Ammon's horn (tissue), 1 donor: ENCODE results near the gene ADAM12.

Experiments
- DNase-seq: peaks from one replicate; pipeline ENCODE4 v3.0.0-alpha.2; 2016; ENCODE audit warnings: low spot score

Gene ADAM12

GRCh38 chr10:126235091-126235978 lies 152.9 kb downstream of the ADAM12 start:
- DNase-seq = peak; percentile 40

- no peak for DNase-seq
Measured at GRCh38 chr10:126234630-126235029, 153.6 kb downstream of the ADAM12 start.

DNA sequence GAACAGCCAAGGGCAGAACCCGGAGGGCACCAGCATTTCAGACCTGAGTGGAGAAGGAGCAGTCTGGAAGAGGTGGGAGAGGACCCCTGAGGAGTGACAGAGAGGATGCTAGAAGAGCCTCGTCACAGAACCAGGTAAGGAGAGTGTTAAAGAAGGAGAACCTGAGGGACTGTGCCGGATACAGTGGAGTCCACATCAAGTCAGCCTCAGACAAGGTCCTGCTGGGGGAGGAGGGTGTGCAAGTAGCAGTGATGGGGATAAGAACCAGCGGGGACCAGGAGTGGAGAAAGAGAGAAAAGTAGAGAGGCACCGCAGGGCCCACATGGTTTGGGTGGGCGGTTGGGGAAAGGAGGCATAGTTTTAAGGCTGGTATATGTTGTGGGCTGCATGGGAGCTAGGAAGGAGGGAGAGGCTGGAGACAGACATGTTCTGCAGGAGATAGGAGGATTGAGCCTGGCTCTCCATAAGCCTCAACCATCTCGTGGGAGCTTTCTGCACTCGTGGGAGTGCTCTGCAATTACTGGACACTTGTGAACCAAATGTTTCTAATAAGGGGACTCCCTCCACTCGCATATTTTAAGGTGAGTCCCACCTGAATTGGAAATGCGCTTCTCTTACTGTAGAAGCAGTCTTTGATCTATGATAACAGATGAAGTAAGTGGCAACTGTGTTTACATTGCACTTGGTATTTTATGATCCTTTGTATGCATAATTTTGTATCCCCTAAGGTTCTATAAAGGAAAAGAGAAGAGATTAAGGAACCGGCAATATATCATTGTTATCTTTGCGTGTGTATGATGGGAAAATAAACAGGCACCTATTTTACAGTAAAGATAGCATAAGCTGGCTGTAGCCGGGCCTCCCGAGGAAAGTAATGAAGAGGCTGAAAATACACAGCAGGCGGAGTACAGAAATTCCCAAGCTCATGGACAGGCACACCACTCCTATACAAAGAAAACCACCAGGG lies 154.8 kb downstream of the ADAM12 start:
- DNase-seq = no peak

DNA sequence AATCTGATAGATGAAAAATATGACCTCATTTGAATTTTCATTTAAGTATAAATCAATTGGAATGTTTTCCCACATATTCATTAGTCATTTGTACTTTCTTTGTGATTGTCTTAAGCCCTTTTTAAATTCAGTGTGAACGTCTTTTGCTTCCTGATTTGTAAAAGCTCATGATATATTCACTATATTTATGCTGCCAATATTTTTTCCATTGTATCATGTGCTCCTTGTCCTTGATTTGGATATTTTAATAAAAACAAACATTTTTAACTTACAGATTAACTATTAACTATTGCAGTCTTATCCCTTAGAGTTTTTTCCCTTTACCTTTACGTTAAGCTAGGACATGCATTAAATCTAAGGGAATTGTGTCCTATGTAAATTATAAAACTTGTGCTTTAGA lies 157.7 kb downstream of the ADAM12 start:
- no peak for DNase-seq

DNA sequence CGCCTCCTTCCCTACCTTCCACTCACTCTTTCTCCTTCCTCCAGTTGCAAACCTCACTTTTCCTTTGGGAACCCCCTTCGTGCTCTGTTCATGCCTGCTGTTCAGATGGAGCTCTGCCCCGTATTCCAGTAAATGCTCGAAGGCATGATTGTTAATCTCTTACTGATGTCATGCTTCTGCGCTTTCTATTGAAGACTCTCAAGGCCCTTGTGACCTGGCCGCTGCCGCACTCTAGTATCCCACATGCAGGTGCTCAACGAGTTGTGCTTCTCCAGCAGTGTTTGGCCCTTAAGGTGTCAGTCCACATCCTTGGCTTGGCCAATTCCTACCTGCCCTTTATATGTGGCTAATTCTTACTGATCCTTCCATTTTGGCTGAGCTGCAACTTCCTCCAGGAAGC lies 158.6 kb downstream of the ADAM12 start:
- no peak for DNase-seq

- no peak for DNase-seq
Measured at GRCh38 chr10:126227762-126228134, 160.5 kb downstream of the ADAM12 start.

GRCh38 chr10:126226988-126227761 lies 161.1 kb downstream of the ADAM12 start:
- DNase-seq = no peak

DNA sequence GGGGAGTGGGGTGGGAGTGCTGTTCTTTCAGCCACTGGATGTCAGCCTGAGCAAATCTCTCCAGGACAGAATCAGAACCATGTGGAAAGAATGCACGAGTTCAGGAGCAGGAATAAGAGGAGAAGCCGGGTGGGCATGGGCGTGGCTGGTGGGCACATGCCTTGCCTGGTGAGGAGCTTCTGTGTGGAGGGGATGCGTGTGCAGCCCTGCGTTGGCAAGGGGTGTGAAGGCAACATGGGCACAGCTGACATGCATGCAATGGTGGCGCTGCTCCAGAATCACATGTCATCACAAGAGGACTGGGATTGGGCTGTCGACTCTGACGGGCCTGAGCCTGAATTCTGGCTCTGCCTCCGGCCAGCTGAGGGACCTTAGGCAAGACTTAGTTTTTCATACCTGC lies 162.1 kb downstream of the ADAM12 start:
- DNase-seq = no peak

- DNase-seq = no peak
Measured at GRCh38 chr10:126225672-126226008, 162.6 kb downstream of the ADAM12 start.

DNA sequence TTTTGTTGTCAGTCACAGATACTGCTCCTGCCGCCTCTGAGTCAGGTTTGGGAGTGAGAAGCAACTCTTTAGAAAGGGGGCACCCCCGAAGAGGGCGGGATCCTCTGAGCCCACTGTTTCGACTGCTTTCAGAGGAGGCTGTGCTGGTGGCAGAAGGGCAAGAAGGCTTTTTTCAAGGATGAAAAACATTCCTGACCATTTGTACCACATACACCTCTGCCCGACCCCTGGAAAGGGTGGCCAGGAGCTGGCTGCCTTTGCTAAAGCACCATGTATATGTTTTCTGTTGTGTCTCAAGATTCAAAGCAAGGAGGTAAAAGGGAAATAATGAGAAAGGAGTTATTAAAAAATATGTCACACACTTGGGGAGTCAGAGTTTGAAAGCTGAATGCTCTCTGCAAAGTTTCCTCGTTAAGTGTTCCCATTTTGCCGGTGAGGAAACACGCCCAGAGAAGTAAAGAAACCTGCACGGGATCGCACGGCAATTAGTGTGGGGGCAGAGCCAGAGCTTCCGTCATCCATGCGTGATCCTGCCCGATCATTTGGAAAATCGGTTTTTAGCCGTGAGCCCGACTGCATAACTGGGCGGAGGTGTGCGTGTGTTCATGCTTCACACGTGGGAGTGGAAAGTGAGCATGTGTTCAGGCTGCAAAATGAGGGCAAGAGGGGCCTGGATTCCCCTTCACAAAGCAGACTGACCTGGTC lies 163.2 kb downstream of the ADAM12 start:
- DNase-seq = no peak

- no peak for DNase-seq
Measured at GRCh38 chr10:126223512-126224067, 164.7 kb downstream of the ADAM12 start.

DNA sequence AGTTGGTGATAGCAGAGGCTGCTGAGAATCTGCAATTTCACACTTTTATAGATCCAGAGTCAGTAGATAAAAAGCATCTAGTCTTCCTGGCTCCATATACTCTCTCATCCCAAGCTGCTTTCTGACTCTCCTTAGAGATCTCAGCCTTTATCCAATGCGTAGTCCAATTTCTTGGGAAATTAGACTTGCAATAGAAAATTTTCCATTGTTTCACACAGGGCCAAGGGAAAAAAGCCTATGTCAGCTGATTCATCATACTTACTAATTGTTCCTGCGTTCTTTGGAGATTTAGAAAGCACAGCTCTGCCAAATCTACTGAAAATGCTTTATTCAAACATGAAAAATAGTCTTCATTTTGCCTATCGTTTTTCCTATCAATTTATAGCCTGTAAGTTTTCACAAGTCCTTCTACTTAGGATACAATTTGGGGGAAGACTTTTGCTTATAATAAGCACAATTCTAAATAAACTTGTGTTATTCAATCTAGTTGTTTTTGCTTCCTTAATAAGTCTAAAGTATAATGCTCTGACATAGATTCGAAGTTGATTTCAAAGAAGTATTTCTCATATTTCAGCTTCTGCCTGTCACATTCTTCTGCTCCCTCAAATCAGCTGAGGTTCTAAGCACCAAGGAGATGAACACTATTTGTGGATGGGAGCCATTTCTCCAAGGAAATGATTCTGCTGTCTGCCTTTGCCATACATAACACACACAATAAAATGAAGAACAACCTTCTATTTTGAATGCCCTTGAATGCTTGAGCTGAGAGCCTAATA lies 165.4 kb downstream of the ADAM12 start:
- DNase-seq = no peak

GRCh38 chr10:126221874-126222273 lies 166.4 kb downstream of the ADAM12 start:
- no peak for DNase-seq

- no peak for DNase-seq
Measured at GRCh38 chr10:126218778-126219649, 169.3 kb downstream of the ADAM12 start.

- no peak for DNase-seq
Measured at GRCh38 chr10:126218174-126218573, 170.1 kb downstream of the ADAM12 start.

DNA sequence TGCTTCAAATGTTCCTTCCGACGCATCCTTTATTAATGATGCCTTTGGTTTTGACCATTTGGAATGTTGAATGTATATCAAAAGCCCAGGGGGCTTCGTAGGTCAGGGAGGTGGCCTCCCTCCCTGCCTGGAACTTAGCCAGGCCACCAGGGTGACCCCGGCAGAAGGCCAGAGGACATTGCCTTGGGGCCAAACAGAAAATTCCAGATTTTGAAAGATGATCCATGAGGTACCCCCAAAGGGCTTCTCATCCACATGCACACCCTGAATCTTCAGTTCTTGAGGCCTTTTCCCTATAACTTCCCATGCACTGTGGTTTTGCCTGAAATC lies 171.7 kb downstream of the ADAM12 start:
- no peak for DNase-seq

DNA sequence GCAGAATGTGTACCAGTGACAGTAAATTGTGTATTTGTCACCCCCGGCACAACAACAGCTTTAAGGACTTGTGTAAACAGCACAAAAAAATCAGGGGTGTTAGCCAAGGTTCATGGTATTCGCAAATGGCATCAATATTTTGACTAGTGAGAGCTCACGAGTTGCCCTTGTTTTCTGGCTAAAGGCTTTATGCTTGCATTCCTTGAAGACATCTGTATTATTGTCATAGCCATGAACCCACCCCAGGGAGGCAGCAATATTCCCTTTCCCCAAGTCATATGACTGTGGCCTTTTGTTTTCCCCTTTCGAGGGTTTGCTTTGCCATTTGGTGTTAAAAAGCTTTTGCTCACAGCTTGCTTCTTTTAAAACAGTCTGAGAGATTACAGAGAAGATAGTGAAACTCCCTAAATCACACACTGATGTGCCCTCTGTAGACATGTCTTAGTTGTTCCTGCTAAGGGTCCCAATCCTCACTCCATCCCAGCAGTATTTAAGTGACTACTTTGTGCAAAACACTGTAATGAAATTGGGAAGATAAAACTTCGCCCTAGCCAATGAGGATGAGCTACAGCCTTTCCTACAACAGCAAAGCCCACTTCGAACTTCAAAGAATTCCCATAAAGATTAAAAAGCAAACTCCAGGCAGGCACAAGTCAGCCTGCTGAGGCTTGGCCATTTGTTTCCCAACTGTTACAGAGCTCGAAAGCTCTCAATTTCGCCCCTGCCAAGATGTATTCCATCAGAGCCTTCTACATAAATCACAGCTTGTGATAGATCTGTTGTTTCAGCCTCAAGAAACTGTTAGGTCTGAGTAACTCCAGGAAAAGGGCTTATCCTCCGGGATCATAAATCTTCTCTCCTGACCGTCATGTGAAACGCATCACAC lies 172.3 kb downstream of the ADAM12 start:
- no peak for DNase-seq

DNA sequence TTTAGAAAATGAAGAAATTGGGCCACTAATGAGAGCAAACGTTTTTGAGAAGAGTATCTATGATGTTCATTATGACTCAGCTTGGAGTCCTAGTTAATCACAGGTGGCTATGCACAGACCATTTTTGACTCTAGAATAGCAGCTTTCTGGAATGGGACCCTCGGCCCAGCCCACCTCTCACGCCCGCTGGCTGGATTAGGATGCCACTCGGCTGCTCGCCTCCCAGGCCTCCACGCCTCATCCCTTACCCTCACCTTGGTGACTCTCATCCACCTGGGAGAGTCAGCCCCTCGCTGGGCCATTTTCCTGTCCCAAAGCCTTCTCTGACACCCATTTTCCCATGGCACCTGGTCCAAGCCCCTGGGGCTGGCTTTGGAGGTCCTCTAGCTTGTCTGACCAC lies 173.6 kb downstream of the ADAM12 start:
- DNase-seq = no peak

DNA sequence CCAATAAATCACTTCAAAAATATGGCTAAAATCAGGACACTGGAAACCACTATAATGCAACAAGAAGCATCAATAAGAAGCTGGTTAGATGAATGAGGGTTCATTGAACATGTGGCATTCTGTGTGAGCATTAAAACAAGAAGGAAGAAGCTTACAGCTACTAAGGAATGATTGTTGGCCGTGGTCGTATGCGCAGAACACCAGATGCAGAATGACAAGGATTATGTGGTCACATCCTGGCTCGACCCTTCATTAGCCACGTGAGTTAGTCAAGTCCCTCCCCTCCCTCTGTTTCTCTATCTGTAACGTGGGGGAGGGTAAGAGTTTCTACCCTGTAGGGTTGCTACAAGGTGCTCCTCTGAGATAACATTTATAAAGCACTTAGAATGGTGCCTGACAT lies 174.3 kb downstream of the ADAM12 start:
- DNase-seq = no peak
